HepG2 (cell line): Measurements from ENCODE around the gene GDAP1L1. TPM values are rescaled to one million over a fixed set of nuclear protein-coding genes. Genes with fewer than 3 reads are reported as not detected.

ENCODE experiments used
- ARNT ChIP-seq: fragments of 450-650 bp; IDR thresholded peaks from 2 replicates; pipeline ENCODE4 v1.6.1; 2017
- CEBPG ChIP-seq: IDR thresholded peaks from 2 replicates; pipeline ENCODE4 v1.6.1; 2016
- ERF ChIP-seq: IDR thresholded peaks from 2 replicates; pipeline ENCODE4 v1.6.1; 2018; ENCODE audit warnings: missing biosample characterization, missing genetic modification reagents
- IRF2 ChIP-seq: IDR thresholded peaks from 2 replicates; pipeline ENCODE4 v1.6.1; 2018; ENCODE audit warnings: missing genetic modification reagents, missing compliant biosample characterization
- JDP2 ChIP-seq: sonication (generic); formaldehyde crosslinking; IDR thresholded peaks from 2 replicates; pipeline ENCODE4 v1.8.1; 2022; ENCODE audit warnings: missing genetic modification reagents, borderline replicate concordance
- KDM5A ChIP-seq: fragments of 200-600 bp; sonication (generic); IDR thresholded peaks from 2 replicates; pipeline ENCODE4 v1.7.0; 2018; ENCODE audit warnings: antibody characterized with exemption, mild to moderate bottlenecking, low read length, borderline replicate concordance
- KMT2A ChIP-seq: sonication (generic); formaldehyde crosslinking; IDR thresholded peaks from 2 replicates; pipeline ENCODE4 v1.4.0; 2020; ENCODE audit warnings: missing genetic modification reagents
- MAFG ChIP-seq: sonication (generic); formaldehyde crosslinking; IDR thresholded peaks from 2 replicates; pipeline ENCODE4 v1.5.1; 2020; ENCODE audit warnings: mild to moderate bottlenecking, missing genetic modification reagents
- REL ChIP-seq: sonication (generic); formaldehyde crosslinking; conservative IDR thresholded peaks from 2 replicates; pipeline ENCODE4 v1.8.0; 2022; ENCODE audit warnings: mild to moderate bottlenecking, missing genetic modification reagents, moderate library complexity
- RFX3 ChIP-seq: IDR thresholded peaks from 2 replicates; pipeline ENCODE4 v1.6.1; 2016; ENCODE audit warnings: missing biosample characterization, missing genetic modification reagents
- SIN3A ChIP-seq: IDR thresholded peaks from 2 replicates; pipeline ENCODE4 v1.6.1; 2011; ENCODE audit warnings: low read depth, mild to moderate bottlenecking, control low read depth, low read length, borderline replicate concordance
- SMC3 ChIP-seq: IDR thresholded peaks from 2 replicates; pipeline ENCODE4 v1.6.1; 2011; ENCODE audit warnings: low read length, improper control_type of control experiment
- SSRP1 ChIP-seq: IDR thresholded peaks from 2 replicates; pipeline ENCODE4 v1.6.1; 2016; ENCODE audit warnings: control low read depth
- STAT5B ChIP-seq: sonication (generic); formaldehyde crosslinking; IDR thresholded peaks from 2 replicates; pipeline ENCODE4 v1.4.0; 2020; ENCODE audit warnings: missing genetic modification reagents
- TBL1XR1 ChIP-seq: fragments of 150-350 bp; IDR thresholded peaks from 2 replicates; pipeline ENCODE4 v1.6.1; 2014; ENCODE audit warnings: borderline replicate concordance, low read length; ENCODE audit not compliant: partially characterized antibody
- TCF12 ChIP-seq, 2 experiments: fragments of 450-650 bp in 1 of 2; sonication (generic) in 1 of 2; formaldehyde crosslinking in 1 of 2; IDR thresholded peaks; 2 replicates each; pipeline versions ENCODE4 v1.6.1 to v1.8.0; 2017 to 2022; ENCODE audit warnings: antibody characterized with exemption in 1 of 2, mild to moderate bottlenecking in 1 of 2, missing genetic modification reagents in 1 of 2, moderate library complexity in 1 of 2
- ZBTB7B ChIP-seq: sonication (generic); formaldehyde crosslinking; IDR thresholded peaks from 2 replicates; pipeline ENCODE4 v1.4.0; 2020; ENCODE audit warnings: missing genetic modification reagents
- ZNF331 ChIP-seq: sonication (generic); formaldehyde crosslinking; IDR thresholded peaks from 2 replicates; pipeline ENCODE4 v1.4.0; 2020; ENCODE audit warnings: missing genetic modification reagents
- ZNF510 ChIP-seq: sonication (generic); formaldehyde crosslinking; IDR thresholded peaks from 2 replicates; pipeline ENCODE4 v1.4.0; 2020; ENCODE audit warnings: low read depth, mild to moderate bottlenecking, missing genetic modification reagents
- ZNF768 ChIP-seq: sonication (generic); formaldehyde crosslinking; IDR thresholded peaks from 2 replicates; pipeline ENCODE4 v1.4.0; 2020; ENCODE audit warnings: missing genetic modification reagents
- polyA plus RNA-seq, 8 experiments: library from polyadenylated mRNA; depleted of rRNA in 3 of 8; stranded (reverse) in 7 of 8; unstranded in 1 of 8; fragments of >200 nt; fragmentation: Illumina TruSeq in 4 of 8; extraction: Trizol in 4 of 8; gene quantifications; 2 replicates each; pipeline versions ENCODE4 v1.2.1 to v1.2.3, GENCODE V29; 2011 to 2016; ENCODE audit warnings: low read depth in 4 of 8, missing spikeins in 1 of 8, mixed read lengths in 1 of 8; ENCODE audit not compliant: insufficient read depth in 1 of 8
- total RNA-seq, 5 experiments: library from RNA; depleted of rRNA; stranded (reverse); fragments of >200 nt; fragmentation: Illumina TruSeq; extraction: Trizol; gene quantifications; 2 replicates each; pipeline ENCODE4 v1.2.3, GENCODE V29; 2016; ENCODE audit warnings: low read depth in 1 of 5
- TF ChIP-seq, protein P1 (sequence below): sonication (generic); formaldehyde crosslinking; IDR thresholded peaks from 2 replicates; pipeline ENCODE4; 2020; ENCODE audit warnings: missing genetic modification reagents, mild to moderate bottlenecking, borderline replicate concordance
- TF ChIP-seq, protein P2 (sequence below): IDR thresholded peaks from 2 replicates; pipeline ENCODE4 v1.4.0; 2020; ENCODE audit warnings: mild to moderate bottlenecking, missing genetic modification reagents
- TF ChIP-seq, protein P3 (sequence below): sonication (generic); formaldehyde crosslinking; IDR thresholded peaks from 2 replicates; pipeline ENCODE4 v1.9.0; 2022; ENCODE audit warnings: low read depth, missing genetic modification reagents
- TF ChIP-seq, protein P4 (sequence below): sonication (generic); formaldehyde crosslinking; IDR thresholded peaks from 2 replicates; pipeline ENCODE4 v1.5.0; 2020; ENCODE audit warnings: missing genetic modification reagents, mild to moderate bottlenecking, borderline replicate concordance

Gene GDAP1L1
- total and polyA plus RNA-seq, 2 of the 13 experiments (the other 11 are each of a cell fraction or from before 2014, with no cell fraction given) = 0.04 TPM; not detected in 1

DNA sequence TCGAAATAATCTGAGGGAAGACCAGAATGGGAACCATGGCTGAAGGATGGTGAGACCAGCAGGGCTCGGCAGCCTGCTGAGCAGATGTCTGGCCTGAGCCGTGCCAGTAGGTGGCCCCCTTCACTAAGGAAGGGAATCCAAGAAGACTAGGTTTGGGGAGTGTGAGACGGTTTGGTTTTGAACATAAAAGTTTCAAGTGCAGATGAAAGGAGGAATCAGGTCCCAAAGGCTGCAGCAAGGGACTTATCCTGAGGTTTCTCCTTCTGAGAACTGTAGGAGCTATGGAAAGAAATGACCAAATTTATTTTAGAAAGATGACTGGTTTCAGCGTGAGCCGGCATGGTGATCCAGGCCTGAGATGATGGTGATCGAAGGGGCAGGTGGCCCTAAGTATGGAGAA is 32.0 kb upstream of the GDAP1L1 start (continued):
- TF ChIP-seq JDP2 (CRISPR knock-in tag) = no peak
- no peak for TF ChIP-seq SSRP1 (CRISPR knock-in tag)
- TF ChIP-seq KMT2A (CRISPR knock-in tag) = peak; percentile 75
- TF ChIP-seq STAT5B = 0 out of 2 replicates have a peak, but pooled peaks have one; percentile 37
- peak; percentile 92 for TF ChIP-seq SMC3
- TF ChIP-seq, protein P1, sequence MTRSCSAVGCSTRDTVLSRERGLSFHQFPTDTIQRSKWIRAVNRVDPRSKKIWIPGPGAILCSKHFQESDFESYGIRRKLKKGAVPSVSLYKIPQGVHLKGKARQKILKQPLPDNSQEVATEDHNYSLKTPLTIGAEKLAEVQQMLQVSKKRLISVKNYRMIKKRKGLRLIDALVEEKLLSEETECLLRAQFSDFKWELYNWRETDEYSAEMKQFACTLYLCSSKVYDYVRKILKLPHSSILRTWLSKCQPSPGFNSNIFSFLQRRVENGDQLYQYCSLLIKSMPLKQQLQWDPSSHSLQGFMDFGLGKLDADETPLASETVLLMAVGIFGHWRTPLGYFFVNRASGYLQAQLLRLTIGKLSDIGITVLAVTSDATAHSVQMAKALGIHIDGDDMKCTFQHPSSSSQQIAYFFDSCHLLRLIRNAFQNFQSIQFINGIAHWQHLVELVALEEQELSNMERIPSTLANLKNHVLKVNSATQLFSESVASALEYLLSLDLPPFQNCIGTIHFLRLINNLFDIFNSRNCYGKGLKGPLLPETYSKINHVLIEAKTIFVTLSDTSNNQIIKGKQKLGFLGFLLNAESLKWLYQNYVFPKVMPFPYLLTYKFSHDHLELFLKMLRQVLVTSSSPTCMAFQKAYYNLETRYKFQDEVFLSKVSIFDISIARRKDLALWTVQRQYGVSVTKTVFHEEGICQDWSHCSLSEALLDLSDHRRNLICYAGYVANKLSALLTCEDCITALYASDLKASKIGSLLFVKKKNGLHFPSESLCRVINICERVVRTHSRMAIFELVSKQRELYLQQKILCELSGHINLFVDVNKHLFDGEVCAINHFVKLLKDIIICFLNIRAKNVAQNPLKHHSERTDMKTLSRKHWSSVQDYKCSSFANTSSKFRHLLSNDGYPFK (CRISPR knock-in tag) = peak; percentile 31; the same call in 1 of the 2 replicates
- TF ChIP-seq ZNF331 (CRISPR knock-in tag) = peak; percentile 55; the same call in 1 of the 2 replicates
- TF ChIP-seq KDM5A = no peak
- TF ChIP-seq, protein P2, sequence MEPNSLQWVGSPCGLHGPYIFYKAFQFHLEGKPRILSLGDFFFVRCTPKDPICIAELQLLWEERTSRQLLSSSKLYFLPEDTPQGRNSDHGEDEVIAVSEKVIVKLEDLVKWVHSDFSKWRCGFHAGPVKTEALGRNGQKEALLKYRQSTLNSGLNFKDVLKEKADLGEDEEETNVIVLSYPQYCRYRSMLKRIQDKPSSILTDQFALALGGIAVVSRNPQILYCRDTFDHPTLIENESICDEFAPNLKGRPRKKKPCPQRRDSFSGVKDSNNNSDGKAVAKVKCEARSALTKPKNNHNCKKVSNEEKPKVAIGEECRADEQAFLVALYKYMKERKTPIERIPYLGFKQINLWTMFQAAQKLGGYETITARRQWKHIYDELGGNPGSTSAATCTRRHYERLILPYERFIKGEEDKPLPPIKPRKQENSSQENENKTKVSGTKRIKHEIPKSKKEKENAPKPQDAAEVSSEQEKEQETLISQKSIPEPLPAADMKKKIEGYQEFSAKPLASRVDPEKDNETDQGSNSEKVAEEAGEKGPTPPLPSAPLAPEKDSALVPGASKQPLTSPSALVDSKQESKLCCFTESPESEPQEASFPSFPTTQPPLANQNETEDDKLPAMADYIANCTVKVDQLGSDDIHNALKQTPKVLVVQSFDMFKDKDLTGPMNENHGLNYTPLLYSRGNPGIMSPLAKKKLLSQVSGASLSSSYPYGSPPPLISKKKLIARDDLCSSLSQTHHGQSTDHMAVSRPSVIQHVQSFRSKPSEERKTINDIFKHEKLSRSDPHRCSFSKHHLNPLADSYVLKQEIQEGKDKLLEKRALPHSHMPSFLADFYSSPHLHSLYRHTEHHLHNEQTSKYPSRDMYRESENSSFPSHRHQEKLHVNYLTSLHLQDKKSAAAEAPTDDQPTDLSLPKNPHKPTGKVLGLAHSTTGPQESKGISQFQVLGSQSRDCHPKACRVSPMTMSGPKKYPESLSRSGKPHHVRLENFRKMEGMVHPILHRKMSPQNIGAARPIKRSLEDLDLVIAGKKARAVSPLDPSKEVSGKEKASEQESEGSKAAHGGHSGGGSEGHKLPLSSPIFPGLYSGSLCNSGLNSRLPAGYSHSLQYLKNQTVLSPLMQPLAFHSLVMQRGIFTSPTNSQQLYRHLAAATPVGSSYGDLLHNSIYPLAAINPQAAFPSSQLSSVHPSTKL (CRISPR knock-in tag) = peak; percentile 41; the same call in 1 of the 2 replicates
- no peak for TF ChIP-seq ZNF510 (CRISPR knock-in tag)
- TF ChIP-seq, protein P3, sequence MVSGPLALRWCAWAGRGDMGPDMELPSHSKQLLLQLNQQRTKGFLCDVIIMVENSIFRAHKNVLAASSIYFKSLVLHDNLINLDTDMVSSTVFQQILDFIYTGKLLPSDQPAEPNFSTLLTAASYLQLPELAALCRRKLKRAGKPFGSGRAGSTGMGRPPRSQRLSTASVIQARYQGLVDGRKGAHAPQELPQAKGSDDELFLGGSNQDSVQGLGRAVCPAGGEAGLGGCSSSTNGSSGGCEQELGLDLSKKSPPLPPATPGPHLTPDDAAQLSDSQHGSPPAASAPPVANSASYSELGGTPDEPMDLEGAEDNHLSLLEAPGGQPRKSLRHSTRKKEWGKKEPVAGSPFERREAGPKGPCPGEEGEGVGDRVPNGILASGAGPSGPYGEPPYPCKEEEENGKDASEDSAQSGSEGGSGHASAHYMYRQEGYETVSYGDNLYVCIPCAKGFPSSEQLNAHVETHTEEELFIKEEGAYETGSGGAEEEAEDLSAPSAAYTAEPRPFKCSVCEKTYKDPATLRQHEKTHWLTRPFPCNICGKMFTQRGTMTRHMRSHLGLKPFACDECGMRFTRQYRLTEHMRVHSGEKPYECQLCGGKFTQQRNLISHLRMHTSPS (CRISPR knock-in tag) = no peak
- TF ChIP-seq ARNT = no peak
- TF ChIP-seq RFX3 = 0 out of 2 replicates have a peak, but pooled peaks have one; percentile 17
- 0 out of 2 replicates have a peak, but pooled peaks have one; percentile 22 for TF ChIP-seq CEBPG (CRISPR knock-in tag)
- TF ChIP-seq, protein P4, sequence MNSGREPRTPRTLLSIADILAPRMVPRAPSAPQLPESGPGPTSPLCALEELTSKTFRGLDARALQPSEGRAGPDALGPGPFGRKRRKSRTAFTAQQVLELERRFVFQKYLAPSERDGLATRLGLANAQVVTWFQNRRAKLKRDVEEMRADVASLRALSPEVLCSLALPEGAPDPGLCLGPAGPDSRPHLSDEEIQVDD (CRISPR knock-in tag) = no peak
- no peak for TF ChIP-seq SIN3A
- TF ChIP-seq TCF12 (IDR thresholded peaks at IDR 0.05) = no peak
- TF ChIP-seq TCF12 (CRISPR knock-in tag; IDR thresholded peaks at IDR 0.05) = no peak
- TF ChIP-seq MAFG (CRISPR knock-in tag) = no peak
- TF ChIP-seq ZBTB7B (CRISPR knock-in tag) = peak; percentile 42; the same call in 1 of the 2 replicates
- TF ChIP-seq REL (CRISPR knock-in tag) = no peak
- TF ChIP-seq ERF = peak; percentile 85
- TF ChIP-seq TBL1XR1 = no peak
- peak; percentile 81 for TF ChIP-seq ZNF768 (CRISPR knock-in tag)
- peak; percentile 79 for TF ChIP-seq IRF2 (CRISPR knock-in tag)
